Cardiac fibroblast (primary cell): Measurements from ENCODE around the gene RSPH6A.

Source experiments
- DNase-seq, 2 donors: peaks; one replicate each; pipeline versions ENCODE4 v3.0.0 to v3.0.0-alpha.2; 2010; ENCODE audit warnings: low read depth in 2 of 2
- H3K4me3 ChIP-seq, 2 donors: replicated peaks in 1 of 2; 1 replicate in 1 of 2; 2 replicates in 1 of 2; pipeline ENCODE4 v1.5.1; 2011; ENCODE audit warnings: low read depth in 2 of 2, low read length in 2 of 2, mild to moderate bottlenecking in 2 of 2, moderate library complexity in 1 of 2
- CTCF ChIP-seq: IDR thresholded peaks from one replicate; pipeline ENCODE4 v1.5.1; 2011; ENCODE audit warnings: low read depth, mild to moderate bottlenecking, low read length, inconsistent platforms

Gene RSPH6A

GRCh38 chr19:45821570-45821969 is 6.5 kb upstream of the RSPH6A start:
- H3K4me3 ChIP-seq = no peak overlapping the region
- no peak for DNase-seq
- TF ChIP-seq CTCF = no peak

- TF ChIP-seq CTCF = no peak
- no peak overlapping the region for H3K4me3 ChIP-seq
- no peak for DNase-seq
These were observed 6.0 kb upstream of the RSPH6A start for GRCh38 chr19:45821103-45821521.

GRCh38 chr19:45820413-45821102 is 5.5 kb upstream of the RSPH6A start:
- H3K4me3 ChIP-seq = no peak overlapping the region
- TF ChIP-seq CTCF = no peak
- no peak for DNase-seq

GRCh38 chr19:45819769-45820168 is 4.7 kb upstream of the RSPH6A start:
- DNase-seq = no peak
- H3K4me3 ChIP-seq = no peak overlapping the region

GRCh38 chr19:45817725-45818301 is 2.7 kb upstream of the RSPH6A start:
- no peak overlapping the region for H3K4me3 ChIP-seq
- DNase-seq = no peak
- TF ChIP-seq CTCF = no peak

More at GRCh38 chr19:45819769-45820168, 4.7 kb upstream of the RSPH6A start:
- no peak for TF ChIP-seq CTCF

DNA sequence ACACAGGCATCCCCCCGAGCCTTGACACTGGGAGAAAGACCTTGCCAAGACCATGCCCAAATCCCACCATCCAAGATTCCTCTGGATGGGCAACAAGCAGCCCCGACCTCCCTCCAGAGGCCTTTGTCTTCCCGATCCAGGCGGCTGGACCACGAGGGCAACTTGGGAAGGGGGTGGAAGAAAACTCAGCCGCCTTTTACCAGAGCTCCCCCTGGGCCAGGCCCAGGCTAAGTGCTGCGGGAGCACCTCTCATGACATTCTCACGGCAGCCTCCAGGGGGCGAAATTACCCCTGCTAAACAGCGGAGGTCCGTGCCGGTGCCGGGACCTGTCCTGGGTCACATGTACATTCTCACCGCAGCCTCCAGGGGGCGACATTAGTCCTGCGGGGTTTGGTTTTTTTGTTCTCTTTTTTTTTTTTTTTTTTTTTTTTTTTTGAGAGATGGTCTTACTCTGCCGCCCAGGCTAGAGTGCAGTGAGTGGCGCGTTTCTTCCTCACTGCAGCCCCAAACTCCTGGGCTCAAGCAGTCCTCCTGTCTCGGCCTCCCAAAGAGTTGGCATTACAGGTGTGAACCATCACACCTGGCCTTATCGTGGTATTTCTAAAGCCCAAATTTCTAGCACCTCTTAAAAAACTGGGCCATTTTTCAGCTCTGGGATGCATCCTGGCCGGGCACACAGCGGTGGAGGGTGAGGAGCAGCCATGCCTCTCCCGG is 2.1 kb upstream of the RSPH6A start:
- no peak overlapping the region for H3K4me3 ChIP-seq
- TF ChIP-seq CTCF = peak; percentile 94
- peak; percentile 96 for DNase-seq
